GM21447 (cell line): Measurements from ENCODE around the gene DLK2.
"Not testable (repeated sequence)": the region's sequence is repeated elsewhere in the genome, so short reads cannot be mapped to it uniquely, and the experiment has no call there.

Source experiments
- ATAC-seq: cut with Tn5 transposase; IDR thresholded peaks from one replicate; pipeline ENCODE4 v1.9.1; 2021; ENCODE audit not compliant: unreplicated experiment

The DLK2 gene

GRCh38 chr6:43481591-43482236 is 26.4 kb upstream of the DLK2 start:
- ATAC-seq, result no peak

DNA sequence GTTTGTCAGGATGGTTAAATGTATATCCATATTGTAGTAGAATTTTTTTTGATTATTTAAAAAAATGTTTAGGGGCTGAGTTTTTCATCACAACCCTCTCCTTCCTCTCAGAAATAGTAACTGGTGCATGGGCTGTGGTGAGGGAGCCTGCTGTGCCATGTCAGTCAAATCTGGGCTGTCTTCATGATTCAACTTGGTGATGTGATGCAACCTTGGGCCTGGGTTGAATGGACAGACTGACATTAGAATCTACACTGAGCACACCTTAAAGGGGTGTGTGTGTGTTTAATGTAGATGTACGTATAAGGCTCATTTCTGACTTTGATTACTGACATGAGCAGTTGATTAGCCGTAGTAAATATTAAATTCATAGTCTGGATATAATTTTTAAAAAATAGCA is 25.7 kb upstream of the DLK2 start:
- ATAC-seq, result no peak

GRCh38 chr6:43478008-43478372 is 22.6 kb upstream of the DLK2 start:
- no peak for ATAC-seq

- ATAC-seq, result peak; percentile 90
Observed at GRCh38 chr6:43477235-43478007, 22.1 kb upstream of the DLK2 start, which contains the start of gene TJAP1. Gene TJAP1 (plus strand): TSS chr6:43477570. CDS start chr6:43499002, 21,432 bp downstream.

GRCh38 chr6:43476746-43477145 is 21.4 kb upstream of the DLK2 start:
- ATAC-seq, result no peak

- no peak for ATAC-seq
Observed at GRCh38 chr6:43475516-43475915, 20.2 kb upstream of the DLK2 start.

DNA sequence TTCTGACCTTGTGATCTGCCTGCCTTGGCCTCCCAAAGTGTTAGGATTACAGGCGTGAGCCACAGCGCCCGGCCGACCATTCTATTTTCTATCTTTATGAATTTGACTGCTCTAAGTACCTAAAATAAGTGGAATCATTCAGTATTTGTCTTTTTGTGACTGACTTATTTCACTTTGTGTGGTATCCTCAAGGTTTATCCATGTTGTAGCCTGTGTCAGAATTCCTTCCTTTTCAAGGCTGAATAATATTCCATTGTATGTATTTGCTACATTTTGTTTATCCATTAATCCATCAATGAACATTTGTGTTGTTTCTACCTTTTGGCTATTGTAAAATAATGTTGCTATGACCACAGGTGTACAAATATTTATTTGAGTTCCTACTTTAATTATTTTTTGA is 17.2 kb upstream of the DLK2 start:
- no peak for ATAC-seq

GRCh38 chr6:43471399-43471798 is 16.1 kb upstream of the DLK2 start:
- ATAC-seq, result no peak

DNA sequence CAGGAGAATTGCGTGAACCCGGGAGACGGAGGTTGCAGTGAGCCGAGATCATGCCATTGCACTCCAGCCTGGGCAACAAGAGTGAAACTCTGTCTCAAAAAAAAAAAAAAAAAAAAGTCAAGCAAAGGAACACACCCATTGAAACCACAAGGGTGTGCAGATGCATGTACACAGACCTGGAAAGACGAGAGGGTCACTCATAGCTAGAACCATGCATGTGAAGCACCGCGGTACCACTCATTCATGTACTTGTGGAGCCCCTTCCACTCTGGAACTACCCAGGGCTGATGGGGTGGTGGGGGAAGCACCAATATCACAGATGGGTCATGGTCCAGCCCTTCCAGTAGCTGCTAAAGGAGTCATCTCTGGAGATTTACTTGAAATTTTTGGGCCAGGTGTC is 14.6 kb upstream of the DLK2 start:
- ATAC-seq, result no peak

DNA sequence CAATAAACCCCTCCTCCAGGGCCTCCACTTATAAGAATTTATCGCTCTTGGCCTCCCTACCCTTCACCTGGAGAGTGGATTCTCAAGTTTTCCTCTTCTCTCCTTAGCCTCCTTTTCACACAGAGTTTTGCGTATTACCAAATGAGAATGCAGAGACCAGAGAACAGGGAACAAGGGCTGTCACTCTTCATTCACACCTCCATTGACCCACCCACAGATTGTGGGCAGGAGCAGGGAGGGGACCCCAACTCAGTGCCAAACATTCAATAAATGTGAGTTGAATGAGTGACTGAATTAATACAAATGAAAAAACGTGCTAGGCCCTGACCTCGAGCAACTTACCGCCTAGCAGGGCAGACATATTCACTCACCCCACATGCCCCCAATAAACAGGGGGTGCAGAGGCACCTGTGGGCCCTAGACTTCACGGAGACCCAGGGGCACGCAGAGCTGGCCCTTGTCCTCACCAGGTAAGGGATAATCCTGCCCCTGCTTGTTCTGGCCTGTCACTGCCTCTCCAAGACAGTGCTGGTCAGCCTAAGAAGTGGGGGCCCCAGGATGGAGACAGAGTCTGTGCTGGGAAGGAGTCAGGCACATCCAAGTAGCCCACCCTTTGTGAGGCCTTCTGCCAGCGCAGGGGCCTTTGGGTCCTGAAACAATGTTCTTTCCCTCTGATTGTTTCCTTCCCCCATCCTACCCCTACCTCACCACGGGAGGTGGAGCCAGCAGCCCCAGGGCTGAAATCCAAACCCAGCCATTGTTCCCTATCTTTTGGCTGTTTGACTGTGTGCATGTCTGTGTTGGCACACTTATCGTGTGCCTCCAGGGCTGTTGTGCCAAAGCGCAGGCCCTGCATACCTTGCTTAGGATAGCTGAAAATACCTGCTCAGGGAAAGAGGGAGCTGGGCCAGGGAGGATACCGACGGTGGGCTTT is 13.7 kb upstream of the DLK2 start:
- no peak for ATAC-seq

DNA sequence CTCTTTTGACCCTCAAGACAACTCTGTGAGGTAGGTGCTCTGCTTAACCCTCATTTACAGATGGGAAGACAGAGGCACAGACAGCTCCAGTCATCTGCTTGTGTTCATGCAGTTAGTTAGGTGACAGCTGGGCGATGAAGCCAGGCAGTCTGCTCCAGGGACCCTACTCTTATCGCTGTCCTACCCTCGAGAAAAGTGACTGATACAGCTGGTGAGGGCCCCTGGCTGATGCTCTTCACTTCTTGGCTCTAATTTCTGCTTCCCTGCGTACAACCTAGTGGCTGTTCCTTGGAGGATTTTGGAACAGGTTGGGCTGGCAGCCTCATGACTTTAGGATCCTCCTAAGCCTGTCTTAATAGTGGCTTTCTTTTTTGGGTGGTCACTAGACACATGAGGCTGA is 12.9 kb upstream of the DLK2 start:
- no peak for ATAC-seq

GRCh38 chr6:43467752-43468151 is 12.4 kb upstream of the DLK2 start:
- ATAC-seq, result no peak

- not testable (repeated sequence) for ATAC-seq
Observed at GRCh38 chr6:43467265-43467664, 11.9 kb upstream of the DLK2 start.

- ATAC-seq, result no peak
Observed at GRCh38 chr6:43465948-43466347, 10.6 kb upstream of the DLK2 start.

GRCh38 chr6:43464337-43464736 is 9.0 kb upstream of the DLK2 start:
- ATAC-seq, result no peak

DNA sequence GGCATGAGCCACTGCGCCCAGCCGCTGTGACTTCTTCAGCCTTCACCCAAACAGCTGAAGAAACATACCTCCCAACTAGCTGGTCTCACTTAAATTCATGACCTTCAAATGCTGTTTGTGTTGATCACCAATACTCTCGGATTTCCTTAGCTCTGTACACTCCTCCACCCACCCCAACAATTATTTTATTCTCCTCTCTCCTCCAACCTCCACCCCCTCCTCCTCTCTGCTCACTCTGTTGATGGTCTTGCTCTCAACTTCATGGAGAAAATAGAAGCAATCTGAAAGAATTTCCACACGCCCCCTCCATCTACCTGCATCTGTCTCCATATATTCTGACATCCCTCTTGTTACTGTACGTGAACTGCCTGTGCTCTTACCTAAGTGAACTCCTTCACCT is 6.6 kb upstream of the DLK2 start:
- no peak for ATAC-seq

- no peak for ATAC-seq
Observed at GRCh38 chr6:43460032-43460431, 4.7 kb upstream of the DLK2 start.

GRCh38 chr6:43459535-43459934 is 4.2 kb upstream of the DLK2 start:
- ATAC-seq, result no peak

DNA sequence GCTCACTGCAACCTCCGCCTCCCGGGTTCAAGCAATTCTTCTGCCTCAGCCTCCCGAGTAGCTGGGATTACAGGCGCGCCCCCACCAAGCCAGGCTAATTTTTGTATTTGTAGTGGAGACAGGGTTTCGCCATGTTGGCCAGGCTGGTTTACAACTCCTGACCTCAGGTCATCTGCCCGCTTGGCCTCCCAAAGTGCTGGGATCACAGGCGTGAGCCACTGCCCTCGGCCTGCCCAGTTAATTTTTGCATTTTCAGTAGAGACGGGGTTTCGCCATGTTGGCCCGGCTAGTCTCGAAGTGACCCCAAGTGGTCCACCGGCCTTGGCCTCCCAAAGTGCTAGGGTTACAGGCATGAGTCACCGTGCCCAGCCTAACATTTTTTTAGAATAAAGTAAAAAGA is 2.8 kb upstream of the DLK2 start:
- ATAC-seq, result not testable (repeated sequence)

DNA sequence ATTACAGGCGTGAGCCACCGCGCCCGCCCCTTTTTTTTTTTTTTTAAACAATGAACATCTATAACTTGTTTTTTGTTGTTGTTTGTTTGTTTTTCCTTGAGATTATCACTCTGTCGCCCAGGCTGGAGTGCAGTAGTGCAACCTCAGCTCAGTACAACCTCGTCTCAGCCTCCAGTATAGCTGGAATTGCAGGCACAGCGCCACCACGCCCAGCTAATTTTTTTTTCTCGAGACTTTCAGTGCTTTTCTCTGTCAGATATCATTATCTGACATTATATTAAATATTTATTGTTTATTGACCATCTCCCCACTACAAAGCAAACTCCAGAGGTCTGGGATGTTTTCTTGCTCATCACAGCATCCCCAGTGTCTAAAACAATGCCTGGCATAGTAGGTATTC is 2.3 kb upstream of the DLK2 start:
- no peak for ATAC-seq

DNA sequence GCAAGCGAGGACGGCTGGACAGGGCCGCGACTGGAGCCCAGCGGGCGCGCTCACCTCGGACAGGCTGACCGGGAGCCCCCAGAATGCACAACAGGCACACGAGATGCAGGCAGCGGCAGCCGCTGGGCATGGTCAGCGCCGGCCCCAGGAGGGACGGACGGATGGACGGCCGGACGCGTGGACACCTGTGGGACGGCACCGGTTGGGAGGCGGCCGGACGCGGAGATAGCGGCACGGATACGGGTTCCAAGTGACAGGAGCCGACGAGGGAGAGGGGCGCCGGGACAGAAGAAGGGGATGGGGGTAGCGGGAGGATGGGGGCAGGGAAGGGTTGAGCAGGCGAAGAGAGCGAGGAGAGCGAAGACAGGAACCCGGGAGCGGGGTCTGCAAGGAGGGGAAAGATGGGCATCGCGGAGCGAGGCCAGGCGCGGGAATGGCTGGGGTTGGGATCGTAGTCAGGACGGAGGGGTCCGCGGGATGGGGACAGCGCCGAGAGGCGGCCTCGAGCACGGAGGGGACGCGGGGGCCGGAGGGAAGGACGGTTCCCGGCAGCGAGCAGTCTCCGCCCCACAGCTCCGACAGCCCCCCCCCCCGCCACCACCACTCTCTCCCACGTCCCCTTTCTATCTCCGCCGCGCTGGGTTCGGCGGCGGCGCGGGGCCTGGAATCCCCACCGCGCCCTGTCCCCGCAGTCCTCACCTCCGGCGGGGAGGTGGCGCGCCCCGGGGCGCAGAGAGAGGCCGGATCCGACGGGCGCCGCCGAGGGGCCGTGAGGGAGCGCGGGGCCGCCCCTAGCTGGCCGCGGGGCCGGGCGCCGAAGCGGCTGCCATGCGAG is 435 bp downstream of the DLK2 start:
- no peak for ATAC-seq
